ENCODE measurements around the gene THSD7A. TPM values are rescaled to one million over a fixed set of nuclear protein-coding genes. Genes with fewer than 3 reads are reported as not detected.
A peak's percentile ranks its signal among the peaks of the same experiment; 100 is the strongest.

Gene THSD7A
- total and polyA plus RNA-seq, 8 donors, result 3.7 to 20.8 (median 17.8) TPM

DNA sequence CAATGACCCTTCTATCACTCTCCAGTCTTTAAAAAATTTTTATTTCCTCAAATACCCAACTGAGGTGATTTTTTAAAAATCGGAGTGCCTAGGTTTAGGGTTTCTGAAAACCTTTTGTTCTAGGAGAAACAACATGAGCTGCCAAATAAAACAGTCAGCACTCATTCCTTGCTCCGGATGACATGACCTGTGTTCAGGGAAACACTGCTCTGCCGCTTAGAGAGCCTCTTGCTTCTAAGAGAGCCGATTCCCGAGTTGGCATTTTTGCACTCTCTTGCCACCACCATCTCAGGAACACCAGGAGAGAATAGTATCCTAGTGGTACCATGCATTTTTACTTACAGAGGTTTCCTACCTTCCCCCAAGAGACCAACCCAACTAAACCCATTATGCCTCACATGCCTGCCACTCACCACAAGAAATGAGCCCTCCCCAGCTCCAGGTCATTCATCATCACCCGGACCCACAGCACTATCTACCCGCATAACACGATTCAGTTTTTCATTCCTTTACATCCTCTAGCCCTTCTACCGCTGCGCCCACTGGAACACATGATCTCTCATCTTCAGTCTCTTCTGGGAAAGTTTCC, 365.4 kb downstream of the THSD7A start:
- DNase-seq (no peak), ATAC-seq (no peak)
- Histone ChIP-seq H3K27me3 (no peaks in the 10 kb centered on the region), H3K27ac (no peak overlapping the region), H3K9me3 (no peaks in the 10 kb centered on the region), H3K36me3 (no peaks in the 10 kb centered on the region), H3K4me1 (no peaks in the 10 kb centered on the region), H3K4me3 (no peak overlapping the region)
- no peak for TF ChIP-seq CTCF (IDR thresholded peaks at IDR 0.05)
- intact Hi-C loops (cut with DNase I), result no loop called here

DNA sequence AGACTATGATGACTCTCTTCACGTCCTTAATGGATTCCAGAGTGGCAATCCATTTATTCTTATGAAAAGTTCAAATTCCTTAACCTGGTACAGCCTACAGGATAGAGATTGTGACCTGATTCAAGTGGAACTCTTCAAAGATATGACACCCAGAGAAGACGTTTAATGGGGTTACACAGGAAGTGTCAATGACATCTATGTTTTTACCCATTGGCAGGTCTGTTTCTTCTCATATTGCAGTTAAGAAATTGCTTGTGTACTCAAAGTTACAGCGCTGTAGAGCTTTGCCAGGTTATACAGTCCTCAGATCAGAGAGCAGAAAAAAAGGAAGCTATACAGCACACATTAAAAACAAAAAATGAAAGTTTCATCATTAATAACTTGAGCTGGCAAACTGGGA, 367.4 kb downstream of the THSD7A start:
- H3K4me1 ChIP-seq, result no peaks in the 10 kb centered on the region
- DNase-seq (no peak), ATAC-seq (no peak)
- no peaks in the 10 kb centered on the region for H3K36me3 ChIP-seq
- no peak for TF ChIP-seq CTCF (IDR thresholded peaks at IDR 0.05)
- H3K27me3 ChIP-seq, result no peaks in the 10 kb centered on the region
- no peaks in the 10 kb centered on the region for H3K9me3 ChIP-seq
- no peak overlapping the region for H3K4me3 ChIP-seq
- intact Hi-C loops (cut with DNase I), result no loop called here
- H3K27ac ChIP-seq, result no peak overlapping the region

DNA sequence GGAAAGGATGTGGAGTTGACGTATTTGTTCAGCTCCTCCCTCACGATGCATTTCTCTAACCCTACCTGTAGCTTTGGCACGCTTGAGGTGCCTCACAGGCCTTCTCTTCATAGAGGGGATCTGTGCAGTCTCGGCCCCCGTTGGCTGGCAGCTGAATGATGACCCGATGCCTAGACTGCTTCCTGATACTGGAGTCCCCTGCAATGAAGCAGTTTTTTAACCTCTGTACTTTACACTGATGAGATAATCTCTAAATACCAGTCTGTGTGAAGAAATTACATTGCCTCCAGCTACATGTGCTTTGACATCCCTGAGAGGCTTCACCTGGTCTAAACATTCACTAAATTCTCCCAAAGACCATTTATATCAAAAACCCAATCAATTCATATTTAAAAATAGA, 370.1 kb downstream of the THSD7A start:
- Histone ChIP-seq H3K4me1 (peaks cover 0 to 8% of the 10 kb centered on the region in 2 donors), H3K36me3 (no peaks in the 10 kb centered on the region), H3K27ac (no peak overlapping the region), H3K9me3 (no peaks in the 10 kb centered on the region), H3K4me3 (no peak overlapping the region), H3K27me3 (no peaks in the 10 kb centered on the region)
- ATAC-seq (no peak), DNase-seq (no peak)
- intact Hi-C loops (cut with DNase I), result no loop called here
- no peak for TF ChIP-seq CTCF (IDR thresholded peaks at IDR 0.05)

- no peak for DNase-seq
- Histone ChIP-seq H3K27me3 (no peaks in the 10 kb centered on the region), H3K4me3 (no peak overlapping the region), H3K27ac (peak overlapping the region in 1 of 2 donors; percentile 30), H3K9me3 (no peaks in the 10 kb centered on the region), H3K36me3 (no peaks in the 10 kb centered on the region), H3K4me1 (peaks cover 0 to 8% of the 10 kb centered on the region in 2 donors)
- peak; percentile 59 for ATAC-seq
- TF ChIP-seq CTCF (IDR thresholded peaks at IDR 0.05), result no peak
- intact Hi-C loops (cut with DNase I), result no loop called here
Observed at GRCh38 chr7:11458736-11459483, 373.1 kb downstream of the THSD7A start.

DNA sequence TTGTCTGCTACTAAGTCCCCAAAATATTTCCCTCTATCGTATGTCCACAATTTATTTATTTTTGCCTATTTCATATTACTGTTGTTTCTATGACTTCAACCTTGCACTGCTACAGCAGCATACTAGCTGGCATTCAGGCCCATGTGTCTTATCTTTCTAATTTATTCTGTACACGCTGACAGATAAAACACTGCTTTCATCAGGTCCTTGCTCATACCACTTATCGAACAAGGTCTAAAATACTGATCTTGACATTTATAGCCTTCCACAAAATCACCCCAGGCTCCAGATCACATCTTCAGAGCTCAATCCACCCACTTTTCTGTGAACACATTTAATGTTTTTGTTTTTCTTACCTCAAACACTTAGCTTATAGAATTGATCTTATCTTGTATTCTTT, 374.6 kb downstream of the THSD7A start:
- H3K4me1 ChIP-seq, result peaks cover 0 to 8% of the 10 kb centered on the region in 2 donors
- no peaks in the 10 kb centered on the region for H3K9me3 ChIP-seq
- no peak for TF ChIP-seq CTCF (IDR thresholded peaks at IDR 0.05)
- H3K27ac ChIP-seq, result no peak overlapping the region
- H3K27me3 ChIP-seq, result no peaks in the 10 kb centered on the region
- no peak overlapping the region for H3K4me3 ChIP-seq
- no peak for DNase-seq
- no peak for ATAC-seq
- intact Hi-C loops (cut with DNase I), result no loop called here
- H3K36me3 ChIP-seq, result no peaks in the 10 kb centered on the region
